HG02759 (cell line): ENCODE measurements around the gene HEATR3.
A peak's percentile ranks its signal among the peaks of the same experiment; 100 is the strongest.

Experiments
- ATAC-seq: cut with Tn5 transposase; IDR thresholded peaks from one replicate; pipeline ENCODE4 v1.9.1; 2021; ENCODE audit warnings: mild to moderate bottlenecking, moderate library complexity; ENCODE audit not compliant: unreplicated experiment

HEATR3 gene

DNA sequence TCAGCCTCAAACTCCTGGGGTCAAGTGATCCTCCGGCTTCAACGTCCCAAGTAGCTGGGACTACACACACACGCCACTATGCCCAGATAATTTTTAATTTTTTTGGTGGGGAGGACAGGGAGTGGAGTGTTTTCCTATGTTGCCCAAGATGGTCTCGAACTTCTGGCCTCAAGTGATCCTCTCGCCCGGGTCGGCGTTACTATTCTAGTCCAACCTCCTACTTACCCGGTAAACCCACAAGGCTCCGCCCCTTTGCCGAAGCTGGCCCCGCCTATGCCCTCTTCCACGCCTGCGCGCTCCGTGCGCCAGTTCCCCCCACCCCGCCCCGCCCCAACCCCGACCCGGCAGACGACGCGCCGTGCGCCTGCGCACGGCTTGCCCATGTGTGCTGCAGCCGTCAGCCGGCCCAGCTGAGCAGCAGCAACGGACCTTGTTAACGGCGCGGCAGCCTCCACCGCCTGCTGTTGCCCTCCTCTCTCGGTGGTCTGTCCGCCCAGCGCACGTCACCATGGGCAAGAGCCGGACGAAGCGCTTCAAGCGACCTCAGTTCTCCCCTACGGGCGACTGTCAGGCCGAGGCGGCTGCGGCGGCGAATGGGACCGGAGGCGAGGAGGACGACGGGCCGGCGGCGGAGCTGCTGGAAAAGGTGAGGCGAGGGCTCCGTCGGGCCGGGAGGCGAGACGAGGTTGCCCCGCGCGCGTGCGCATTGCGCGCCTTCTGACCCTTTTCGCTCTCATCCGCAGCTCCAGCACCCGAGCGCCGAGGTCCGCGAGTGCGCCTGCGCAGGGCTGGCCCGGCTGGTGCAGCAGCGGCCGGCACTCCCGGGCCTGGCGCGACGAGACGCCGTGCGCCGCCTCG is at the start of gene HEATR3:
TSS of gene HEATR3 (plus strand) at position 347 of the 858 bp plus-strand sequence. CDS start at position 509, 162 bp downstream.
- ATAC-seq = peak; percentile 89

GRCh38 chr16:50017553-50017952 is 48.2 kb upstream of the HEATR3 start:
- ATAC-seq = no peak

- ATAC-seq = no peak
Measured at GRCh38 chr16:50021544-50021943, 44.2 kb upstream of the HEATR3 start.

- ATAC-seq = no peak
Measured at GRCh38 chr16:50023641-50024040, 42.1 kb upstream of the HEATR3 start.

GRCh38 chr16:50024207-50024606 is 41.6 kb upstream of the HEATR3 start:
- no peak for ATAC-seq

DNA sequence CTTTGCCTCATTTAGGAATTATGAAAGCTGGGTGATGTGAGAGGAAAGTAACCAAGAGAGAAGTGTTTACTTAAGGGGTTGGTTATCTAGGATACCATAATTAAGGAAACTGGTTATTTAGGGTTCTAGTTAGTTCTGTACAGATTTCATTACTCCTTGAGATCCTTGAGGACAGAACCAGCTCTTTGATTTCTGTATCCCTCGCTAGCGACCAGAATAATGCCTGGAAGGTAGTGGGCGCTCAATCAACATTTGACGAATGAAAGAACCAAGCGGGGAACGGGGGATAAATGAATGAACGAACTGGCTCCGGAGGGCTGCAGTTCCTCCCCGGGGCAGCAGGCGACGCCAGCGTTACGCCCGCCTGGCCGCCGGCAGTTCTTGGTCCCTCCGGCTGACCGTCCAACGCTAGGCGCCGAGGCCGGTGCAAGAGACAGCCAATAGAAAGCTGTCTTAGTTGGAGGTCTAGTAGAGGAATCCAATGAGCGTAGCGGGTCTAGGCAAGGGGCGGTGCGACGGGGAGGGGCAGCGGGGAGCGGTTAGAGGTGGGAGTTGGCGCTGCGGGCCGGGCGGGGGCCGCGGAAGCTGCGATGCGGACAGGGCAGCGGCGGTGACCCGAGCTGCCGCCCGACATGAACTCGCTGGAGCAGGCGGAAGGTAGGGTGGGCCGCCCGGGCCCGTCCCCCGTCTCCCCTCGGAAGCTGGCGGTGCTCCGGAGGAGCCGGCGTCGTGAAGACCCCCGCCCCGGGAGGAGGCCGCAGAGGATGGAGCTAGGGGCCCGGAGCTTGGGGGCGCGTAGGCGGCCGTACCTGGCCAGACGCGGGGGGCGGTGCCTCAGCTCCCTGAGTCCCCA is 40.9 kb upstream of the HEATR3 start, which contains the start of gene CNEP1R1:
TSS of gene CNEP1R1 (plus strand) at position 542 of the 853 bp plus-strand sequence. CDS start at position 633, 91 bp downstream.
- ATAC-seq = peak; percentile 99

GRCh38 chr16:50025537-50025931 is 40.2 kb upstream of the HEATR3 start:
- ATAC-seq = peak; percentile 6

- ATAC-seq = no peak
Measured at GRCh38 chr16:50027829-50028228, 37.9 kb upstream of the HEATR3 start.

- ATAC-seq = no peak
Measured at GRCh38 chr16:50035468-50035992, 30.2 kb upstream of the HEATR3 start.

DNA sequence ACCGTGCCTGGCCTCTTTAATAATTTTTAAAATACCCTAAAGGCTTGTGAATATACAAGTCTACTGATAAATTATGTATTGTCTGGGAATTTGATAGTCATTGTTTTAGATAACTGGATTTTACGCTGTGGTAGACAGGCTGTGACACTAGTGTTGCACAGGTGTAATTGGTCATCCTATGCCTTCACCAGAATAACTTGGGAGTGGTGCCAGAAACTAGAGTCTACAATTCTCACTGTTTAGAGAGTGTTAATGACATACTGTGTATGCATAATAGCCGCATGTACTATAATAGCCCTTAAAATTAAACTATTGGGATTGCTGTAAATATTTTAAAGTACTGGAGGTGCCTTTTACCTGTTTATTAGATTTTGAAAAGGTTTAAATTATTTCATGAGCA is 29.3 kb upstream of the HEATR3 start:
- ATAC-seq = no peak

GRCh38 chr16:50037662-50038220 is 28.0 kb upstream of the HEATR3 start:
- ATAC-seq = no peak

DNA sequence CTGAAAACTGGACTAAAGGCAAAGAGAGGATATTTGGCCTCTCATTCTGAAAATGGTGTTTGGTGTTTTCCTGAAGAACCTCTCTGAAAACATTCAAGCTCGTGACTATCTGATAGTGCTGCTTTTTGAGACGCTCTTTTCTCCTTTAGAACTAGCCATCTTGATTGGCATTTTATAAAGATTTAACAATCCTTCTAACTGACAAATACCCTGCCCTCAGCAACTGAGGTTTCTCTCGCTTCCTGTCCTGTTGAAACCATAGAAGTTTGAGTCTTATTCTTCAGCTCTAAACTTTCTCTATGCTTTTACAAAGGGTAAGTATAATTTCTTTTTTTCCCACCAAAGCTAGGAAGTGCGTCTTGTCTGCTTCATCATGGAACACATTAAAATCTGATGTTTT is 27.5 kb upstream of the HEATR3 start:
- no peak for ATAC-seq

GRCh38 chr16:50038756-50039529 is 26.8 kb upstream of the HEATR3 start:
- no peak for ATAC-seq

- ATAC-seq = no peak
Measured at GRCh38 chr16:50040018-50040417, 25.8 kb upstream of the HEATR3 start.

DNA sequence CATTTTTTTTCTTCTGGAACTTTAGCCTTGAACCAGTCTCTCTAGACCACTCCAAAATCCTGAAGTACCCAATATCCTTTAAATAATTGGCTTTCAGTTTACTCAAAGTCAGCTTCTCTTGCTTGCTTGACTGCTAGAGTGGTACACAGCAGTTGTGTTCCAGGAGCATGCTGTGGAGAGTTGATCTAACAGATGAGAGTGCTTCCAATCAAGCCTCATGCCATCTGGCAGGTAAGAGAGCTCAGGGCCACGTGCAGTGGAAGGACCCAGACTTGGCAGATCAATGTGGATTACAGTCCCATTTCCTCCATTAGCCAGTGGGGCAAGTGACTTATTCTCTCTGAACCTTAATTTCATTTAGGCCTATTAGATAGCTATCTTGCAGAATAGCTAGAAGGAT is 25.1 kb upstream of the HEATR3 start:
- ATAC-seq = no peak

DNA sequence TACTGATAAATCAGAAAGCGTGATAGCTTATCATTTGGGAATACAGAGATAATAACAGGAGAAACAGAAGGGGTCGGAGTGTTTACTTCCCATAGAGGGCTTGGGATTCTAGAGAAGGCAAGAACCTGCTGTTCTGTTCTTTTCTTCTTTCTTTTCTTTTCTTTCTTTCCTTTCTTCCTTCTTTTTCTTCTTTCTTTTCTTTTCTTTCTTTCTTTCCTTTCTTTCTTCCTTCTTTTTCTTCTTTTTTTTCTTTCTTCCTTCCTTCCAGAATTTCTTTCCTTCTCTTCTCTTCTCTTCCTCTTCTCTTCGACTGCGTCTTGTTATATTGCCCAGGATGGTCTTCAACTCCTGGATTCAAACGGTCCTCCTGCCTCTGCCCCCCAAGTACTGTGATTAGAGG is 22.4 kb upstream of the HEATR3 start:
- ATAC-seq = no peak

- no peak for ATAC-seq
Measured at GRCh38 chr16:50045412-50045811, 20.4 kb upstream of the HEATR3 start.

GRCh38 chr16:50046853-50047252 is 18.9 kb upstream of the HEATR3 start:
- ATAC-seq = no peak

DNA sequence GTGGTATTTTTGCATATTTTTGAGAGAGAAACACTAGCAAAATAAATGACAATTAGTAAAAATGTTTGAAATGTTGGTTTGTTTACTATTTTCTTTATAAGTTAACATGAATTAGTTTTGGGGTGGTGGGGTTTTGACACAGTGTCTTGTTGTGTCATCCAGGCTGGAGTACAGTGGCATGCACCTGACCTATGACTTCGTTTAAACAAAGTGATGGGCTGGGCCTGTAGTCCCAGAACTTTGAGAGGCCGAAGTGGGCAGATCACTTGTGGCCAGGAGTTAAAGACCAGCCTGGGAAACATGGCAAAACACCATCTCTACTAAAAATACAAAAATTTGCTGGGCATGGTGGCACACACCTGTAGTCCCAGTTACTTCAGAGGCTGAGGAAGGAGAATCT is 17.9 kb upstream of the HEATR3 start:
- no peak for ATAC-seq

GRCh38 chr16:50050802-50051201 is 15.0 kb upstream of the HEATR3 start:
- ATAC-seq = no peak
